Activated CD4-positive, alpha-beta memory T cell treated with anti-CD3 and anti-CD28 coated beads, Interleukin-2, amount 10 ng/mL, durations not matched to agents 7 days and 5 days (primary cell): Measurements from ENCODE around the gene TMEM69. TPM values are rescaled to one million over a fixed set of nuclear protein-coding genes. Genes with fewer than 3 reads are reported as not detected.
"Not testable (repeated sequence)": the region's sequence is repeated elsewhere in the genome, so short reads cannot be mapped to it uniquely, and the experiment has no call there.

Experiments used
- CTCF ChIA-PET: fragments of 350-600 bp; sonication (Branson Sonifier 250); formaldehyde crosslinking; loops from one replicate; lab custom pipeline; 2021; ENCODE audit warnings: antibody characterized with exemption, inconsistent platforms; lab: Charles Lee
- POLR2A ChIA-PET: fragments of 350-600 bp; sonication (Branson Sonifier 250); formaldehyde crosslinking; loops from one replicate; lab custom pipeline; 2021; ENCODE audit warnings: antibody characterized with exemption; lab: Charles Lee
- DNase-seq: peaks from one replicate; pipeline ENCODE4 v3.0.0-alpha.2; 2020
- H3K27ac Mint-ChIP-seq: one replicate; pipeline ENCODE4 v1.8.0; 2021; ENCODE audit warnings: mild to moderate bottlenecking, mixed read lengths
- H3K27me3 Mint-ChIP-seq: one replicate; pipeline ENCODE4 v1.8.0; 2021; ENCODE audit warnings: mixed read lengths
- H3K36me3 Mint-ChIP-seq: one replicate; pipeline ENCODE4 v1.8.0; 2021; ENCODE audit warnings: low read depth, mixed read lengths
- H3K4me1 Mint-ChIP-seq: one replicate; pipeline ENCODE4 v1.8.0; 2021; ENCODE audit warnings: mixed read lengths
- H3K4me3 Mint-ChIP-seq: one replicate; pipeline ENCODE4 v1.8.0; 2021; ENCODE audit warnings: mild to moderate bottlenecking, mixed read lengths
- H3K9me3 Mint-ChIP-seq: one replicate; pipeline ENCODE4 v1.8.0; 2021; ENCODE audit warnings: mixed read lengths
- total RNA-seq, 2 experiments: library from RNA; stranded (reverse); gene quantifications; one replicate each; pipeline ENCODE4 v1.2.3, GENCODE V29; 2021

Gene TMEM69
- total RNA-seq, 2 experiments from 2014 or later, result 19.2 to 22.6 TPM

DNA sequence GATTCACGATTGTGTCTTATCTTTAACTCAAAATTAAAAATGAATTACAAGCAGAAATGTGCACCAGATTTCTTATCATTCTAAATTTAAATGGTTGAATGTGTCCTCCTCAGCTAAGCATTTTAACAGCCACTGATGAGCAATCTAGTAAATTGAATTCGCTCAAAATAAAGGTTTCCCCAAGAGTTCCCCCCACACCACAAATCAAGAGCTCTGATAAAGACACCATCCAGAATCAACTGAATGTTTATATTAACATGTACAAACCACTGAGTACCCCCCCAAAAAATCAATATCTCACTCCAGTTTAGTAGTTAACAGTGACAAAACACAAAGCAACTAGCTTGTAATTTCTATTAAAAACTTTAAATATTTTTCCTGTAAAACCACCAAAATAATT lies 3.6 kb upstream of the TMEM69 start:
- POLR2A ChIA-PET, result interaction anchor here (0.9 to 2.8 kb wide), 4 partner anchors 11 to 163 kb away, joined by 4 to 14 read pairs (median 5); partner anchors contain the start of genes IPP and PRDX1
- no peak overlapping the region for H3K27ac Mint-ChIP-seq
- H3K4me1 Mint-ChIP-seq, result peaks cover 50% of the 10 kb centered on the region
- CTCF ChIA-PET, result no interaction called here
- H3K9me3 Mint-ChIP-seq, result no peaks in the 10 kb centered on the region
- DNase-seq, result no peak
- no peaks in the 10 kb centered on the region for H3K27me3 Mint-ChIP-seq
- H3K4me3 Mint-ChIP-seq, result peak overlapping the region; percentile 37
- peaks cover 32% of the 10 kb centered on the region for H3K36me3 Mint-ChIP-seq

DNA sequence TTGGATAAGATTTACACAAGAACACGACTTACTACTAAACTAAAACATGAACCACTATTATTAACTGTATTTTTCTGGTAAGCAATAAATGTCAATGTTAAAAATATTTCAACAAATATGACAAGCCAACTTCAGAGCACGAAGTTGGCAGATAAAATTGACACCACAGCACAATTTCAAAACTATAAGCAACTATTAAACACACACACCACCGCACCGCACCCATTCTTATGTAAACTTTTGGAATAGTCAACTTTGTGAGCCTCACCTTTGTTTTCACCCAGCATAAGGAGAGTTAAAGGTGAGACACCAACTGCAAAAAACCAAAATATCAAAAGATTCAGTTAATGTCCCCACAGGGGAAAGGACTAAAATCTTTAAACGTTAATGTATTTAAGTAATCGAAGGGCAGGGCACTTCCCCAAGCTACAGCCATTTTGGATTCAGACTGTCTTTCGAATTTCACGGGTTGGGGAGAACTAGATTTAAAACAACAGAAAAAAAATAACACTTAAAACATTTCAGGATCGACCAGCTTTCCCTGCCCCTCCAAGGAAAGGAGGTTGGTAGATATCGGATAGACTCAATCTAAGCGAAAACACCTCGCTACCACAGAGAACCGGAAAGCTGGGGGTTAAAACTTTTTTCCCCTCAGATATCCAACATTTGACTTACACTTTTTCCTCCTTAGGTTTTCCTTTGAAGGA lies 2.5 kb upstream of the TMEM69 start:
- peak overlapping the region; percentile 100 for H3K27ac Mint-ChIP-seq
- H3K9me3 Mint-ChIP-seq, result no peaks in the 10 kb centered on the region
- H3K27me3 Mint-ChIP-seq, result no peaks in the 10 kb centered on the region
- peak overlapping the region; percentile 100 for H3K4me3 Mint-ChIP-seq
- CTCF ChIA-PET, result interaction anchor here (0.7 to 1.4 kb wide), 9 partner anchors 15 to 383 kb away, joined by 3 to 5 read pairs (median 3); partner anchors contain the start of gene IPP
- peaks cover 57% of the 10 kb centered on the region for H3K4me1 Mint-ChIP-seq
- no peak for DNase-seq
- POLR2A ChIA-PET, result interaction anchor here (0.7 to 2.8 kb wide), 34 partner anchors 8 to 964 kb away, joined by 3 to 43 read pairs (median 4); partner anchors contain the start of genes AKR1A1, CCDC163, EIF2B3 and IPP
- peaks cover 38% of the 10 kb centered on the region for H3K36me3 Mint-ChIP-seq

DNA sequence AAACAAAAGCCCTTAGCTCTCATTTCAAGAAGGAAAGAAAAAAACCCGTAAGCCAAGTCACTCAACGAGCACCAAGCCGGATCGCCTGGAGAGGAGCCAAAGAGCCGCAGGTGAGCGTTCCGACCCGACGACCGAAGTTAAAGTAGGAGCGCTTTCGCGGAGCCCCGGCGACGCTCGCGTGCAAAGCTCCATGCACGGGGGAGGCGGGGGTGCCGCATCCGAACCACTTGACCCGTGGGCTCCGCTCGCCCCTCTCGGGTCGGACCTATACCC lies 2.0 kb upstream of the TMEM69 start:
- POLR2A ChIA-PET, result interaction anchor here (0.5 to 2.8 kb wide), 37 partner anchors 8 to 964 kb away, joined by 3 to 43 read pairs (median 4); partner anchors contain the start of genes AKR1A1, CCDC163, EIF2B3 and IPP
- CTCF ChIA-PET, result interaction anchor here (0.6 to 1.4 kb wide), 11 partner anchors 16 to 384 kb away, joined by 3 to 5 read pairs (median 3); partner anchors contain the start of gene IPP
- DNase-seq, result peak; percentile 63
- Mint-ChIP-seq H3K36me3 (peaks cover 39% of the 10 kb centered on the region), H3K4me3 (peak overlapping the region; percentile 100), H3K27me3 (no peaks in the 10 kb centered on the region), H3K9me3 (no peaks in the 10 kb centered on the region), H3K27ac (peak overlapping the region; percentile 100), H3K4me1 (peaks cover 56% of the 10 kb centered on the region)

- ChIA-PET POLR2A (interaction anchor here (0.5 to 2.8 kb wide), 43 partner anchors 9 to 965 kb away, joined by 3 to 43 read pairs (median 4); partner anchors contain the start of genes AKR1A1, CCDC163, EIF2B3 and IPP), CTCF (interaction anchor here (0.6 to 1.4 kb wide), 10 partner anchors 16 to 899 kb away, joined by 3 to 5 read pairs (median 3); no protein-coding TSS in a partner anchor)
- Mint-ChIP-seq H3K4me1 (peaks cover 55% of the 10 kb centered on the region), H3K9me3 (no peaks in the 10 kb centered on the region), H3K27me3 (no peaks in the 10 kb centered on the region), H3K4me3 (peak within 1 kb of the TSS; percentile 100), H3K27ac (peak within 1 kb of the TSS; percentile 100), H3K36me3 (peaks cover 40% of the 10 kb centered on the region)
- DNase-seq, result peak; percentile 98
Observed at GRCh38 chr1:45686288-45687013, 1.5 kb upstream of the TMEM69 start, which contains the start of gene GPBP1L1. TSS of gene GPBP1L1 (minus strand) at chr1:45686533. CDS start at chr1:45659087, 27,446 bp downstream.

DNA sequence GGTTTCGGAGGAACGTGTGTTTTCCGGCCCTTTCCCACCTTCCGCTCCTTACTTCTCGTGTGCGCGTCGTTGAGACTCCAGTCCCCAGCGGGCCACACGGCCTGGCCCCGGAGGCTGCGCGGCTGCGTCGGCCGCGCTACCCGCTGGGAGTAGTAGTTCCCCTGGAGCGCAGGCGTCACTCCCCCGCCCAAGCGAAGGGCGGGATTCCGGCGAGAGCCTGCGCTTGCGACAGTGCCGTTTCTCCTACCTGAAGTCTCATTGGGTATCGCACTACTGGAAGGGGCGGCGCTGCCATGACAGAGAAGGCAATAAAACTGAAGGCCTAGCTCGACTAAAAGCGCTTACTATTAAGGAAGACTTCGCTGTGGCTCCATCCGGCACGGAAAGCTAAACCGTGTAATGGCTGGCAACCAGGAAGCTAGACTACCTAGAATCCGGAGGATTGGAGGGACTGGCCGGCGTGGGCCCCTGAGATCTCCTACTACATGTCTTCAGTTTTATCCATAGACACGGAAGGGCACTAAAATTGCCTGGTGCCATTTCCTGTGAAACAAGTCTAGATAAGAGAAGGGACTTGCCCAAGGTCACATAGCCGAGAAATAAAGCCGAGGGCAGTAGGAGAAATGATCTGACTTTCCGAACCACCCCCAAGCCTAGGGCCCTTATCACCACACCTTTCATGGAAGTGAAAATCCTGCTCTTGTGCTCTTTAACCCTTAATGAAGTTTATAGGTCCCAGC lies 797 bp upstream of the TMEM69 start:
- Mint-ChIP-seq H3K4me1 (peaks cover 52% of the 10 kb centered on the region), H3K9me3 (no peaks in the 10 kb centered on the region), H3K27me3 (no peaks in the 10 kb centered on the region), H3K36me3 (peaks cover 43% of the 10 kb centered on the region), H3K4me3 (peak overlapping the region; percentile 100), H3K27ac (peak overlapping the region; percentile 100)
- POLR2A ChIA-PET, result interaction anchor here (0.9 to 2.8 kb wide), 19 partner anchors 8 to 965 kb away, joined by 3 to 43 read pairs (median 6); partner anchors contain the start of genes MAST2, NASP and PRDX1
- CTCF ChIA-PET, result interaction anchor here (0.6 to 0.9 kb wide), 2 partner anchors 118 to 900 kb away, joined by 3 read pairs; no protein-coding TSS in a partner anchor
- DNase-seq, result peak; percentile 98

- not testable (repeated sequence) for H3K9me3 Mint-ChIP-seq, DNase-seq, H3K4me3 Mint-ChIP-seq, H3K27me3 Mint-ChIP-seq, H3K27ac Mint-ChIP-seq
- ChIA-PET CTCF (interaction anchor here (1.5 kb wide), 1 partner anchor 11 kb away, joined by 5 read pairs; no protein-coding TSS in a partner anchor), POLR2A (interaction anchor here (1.0 kb wide), 1 partner anchor 194 kb away, joined by 3 read pairs; the partner anchor contains the start of gene MMACHC)
- peaks cover 23% of the 10 kb centered on the region for H3K4me1 Mint-ChIP-seq
- H3K36me3 Mint-ChIP-seq, result peaks cover 45% of the 10 kb centered on the region
Observed at GRCh38 chr1:45693811-45694210, 5.8 kb downstream of the TMEM69 start.

DNA sequence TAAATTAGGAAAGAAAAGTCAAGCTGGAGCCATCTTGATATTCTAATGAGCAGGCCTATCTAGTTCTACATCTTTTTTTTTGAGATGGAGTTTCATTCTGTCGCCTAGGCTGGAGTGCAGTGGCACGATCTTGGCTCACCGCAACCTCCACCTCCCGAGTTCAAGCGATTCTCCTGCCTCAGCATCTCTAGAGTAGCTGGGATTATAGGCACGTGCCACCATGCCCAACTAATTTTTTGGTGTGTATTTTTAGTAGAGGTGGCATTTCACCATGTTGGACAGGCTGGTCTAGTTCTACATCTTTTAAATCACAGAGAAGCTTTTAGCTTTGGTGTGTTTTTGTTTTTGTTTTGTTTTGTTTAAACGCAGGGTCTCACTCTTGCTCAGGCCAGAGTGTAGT lies 6.8 kb downstream of the TMEM69 start:
- POLR2A ChIA-PET, result interaction anchor here (0.9 to 1.0 kb wide), 2 partner anchors 9 to 195 kb away, joined by 3 to 6 read pairs; partner anchors contain the start of genes GPBP1L1 and MMACHC
- Mint-ChIP-seq H3K4me3 (no peak overlapping the region), H3K27me3 (no peaks in the 10 kb centered on the region), H3K4me1 (peaks cover 15% of the 10 kb centered on the region), H3K36me3 (peaks cover 42% of the 10 kb centered on the region), H3K27ac (no peak overlapping the region), H3K9me3 (no peaks in the 10 kb centered on the region)
- DNase-seq, result no peak
- CTCF ChIA-PET, result interaction anchor here (1.5 kb wide), 1 partner anchor 10 kb away, joined by 5 read pairs; no protein-coding TSS in a partner anchor

DNA sequence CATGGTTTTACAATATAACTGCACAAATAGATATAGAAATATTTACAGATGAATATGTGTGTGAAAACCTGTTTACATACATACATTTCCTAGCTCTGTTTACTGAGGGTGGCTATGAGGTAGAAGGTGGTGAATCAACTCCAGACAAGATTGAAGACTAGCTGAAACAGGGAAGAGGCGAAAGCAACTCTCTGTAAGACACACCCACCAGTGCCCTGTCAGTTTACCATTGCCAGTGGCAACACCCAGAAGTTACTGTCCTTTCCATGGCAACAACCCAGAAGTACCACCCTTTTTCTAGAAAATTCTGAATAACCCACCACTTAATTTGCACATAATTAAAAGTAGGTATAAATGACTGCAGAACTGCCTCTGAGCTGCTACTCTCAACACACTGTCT lies 16.7 kb downstream of the TMEM69 start:
- Mint-ChIP-seq H3K27ac (no peak overlapping the region), H3K27me3 (no peaks in the 10 kb centered on the region), H3K4me3 (no peak overlapping the region), H3K9me3 (peaks cover 5% of the 10 kb centered on the region), H3K36me3 (peaks cover 14% of the 10 kb centered on the region), H3K4me1 (no peaks in the 10 kb centered on the region)
- POLR2A ChIA-PET, result no interaction called here
- no peak for DNase-seq
- CTCF ChIA-PET, result interaction anchor here (0.8 to 1.3 kb wide), 3 partner anchors 10 to 153 kb away, joined by 3 to 5 read pairs (median 3); no protein-coding TSS in a partner anchor

DNA sequence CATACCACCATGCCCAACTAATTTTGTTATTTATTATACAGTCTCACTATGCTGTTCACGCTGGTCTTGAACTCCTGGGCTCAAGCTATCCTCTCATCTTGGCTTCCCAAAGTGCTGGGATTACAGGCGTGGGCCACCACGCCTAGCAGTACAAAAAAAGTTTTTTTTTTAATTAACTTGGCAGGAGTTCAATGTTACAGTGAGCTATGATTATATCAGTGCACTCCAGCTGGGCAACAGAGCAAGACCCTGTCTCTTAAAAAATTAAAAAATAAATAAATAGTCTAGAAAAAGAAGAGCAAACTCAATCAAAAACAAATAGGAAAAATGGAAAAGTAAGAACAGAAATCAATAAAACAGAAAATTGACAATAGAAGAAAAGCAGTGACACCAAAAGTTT lies 25.7 kb downstream of the TMEM69 start:
- no peak overlapping the region for H3K27ac Mint-ChIP-seq
- POLR2A ChIA-PET, result no interaction called here
- no peaks in the 10 kb centered on the region for H3K9me3 Mint-ChIP-seq
- CTCF ChIA-PET, result no interaction called here
- no peaks in the 10 kb centered on the region for H3K4me1 Mint-ChIP-seq
- DNase-seq, result no peak
- no peaks in the 10 kb centered on the region for H3K27me3 Mint-ChIP-seq
- peaks cover 19% of the 10 kb centered on the region for H3K36me3 Mint-ChIP-seq
- H3K4me3 Mint-ChIP-seq, result no peak overlapping the region

DNA sequence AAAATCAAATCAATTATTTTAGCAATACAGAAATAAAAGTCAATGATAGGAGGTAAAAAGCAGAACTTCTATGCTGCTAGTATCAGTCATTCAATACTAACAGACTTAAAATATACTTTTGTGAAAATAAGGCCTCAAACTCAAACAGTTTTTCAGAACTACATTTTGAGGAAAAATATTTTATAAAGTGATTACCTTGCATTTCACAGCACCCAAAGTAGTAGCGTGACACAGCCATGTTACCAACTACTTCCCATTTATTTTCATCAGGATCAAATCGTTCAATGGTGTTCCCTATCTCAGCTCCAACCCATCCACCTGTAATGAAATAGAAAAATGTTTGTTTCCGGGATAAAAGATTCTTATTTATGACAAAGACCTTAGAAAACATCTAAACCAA lies 28.7 kb downstream of the TMEM69 start:
- CTCF ChIA-PET, result no interaction called here
- POLR2A ChIA-PET, result interaction anchor here (0.6 kb wide), 1 partner anchor 25 kb away, joined by 3 read pairs; no protein-coding TSS in a partner anchor
- no peak overlapping the region for H3K27ac Mint-ChIP-seq
- no peaks in the 10 kb centered on the region for H3K9me3 Mint-ChIP-seq
- no peak overlapping the region for H3K4me3 Mint-ChIP-seq
- H3K4me1 Mint-ChIP-seq, result no peaks in the 10 kb centered on the region
- peaks cover 15% of the 10 kb centered on the region for H3K36me3 Mint-ChIP-seq
- no peak for DNase-seq
- H3K27me3 Mint-ChIP-seq, result no peaks in the 10 kb centered on the region

GRCh38 chr1:45717386-45717785 lies 29.4 kb downstream of the TMEM69 start:
- H3K27me3 Mint-ChIP-seq, H3K4me3 Mint-ChIP-seq, H3K4me1 Mint-ChIP-seq, CTCF ChIA-PET, H3K27ac Mint-ChIP-seq, H3K9me3 Mint-ChIP-seq, DNase-seq: not testable (repeated sequence)
- peaks cover 11% of the 10 kb centered on the region for H3K36me3 Mint-ChIP-seq
- POLR2A ChIA-PET, result interaction anchor here (0.6 kb wide), 1 partner anchor 25 kb away, joined by 3 read pairs; no protein-coding TSS in a partner anchor

GRCh38 chr1:45718289-45718688 lies 30.3 kb downstream of the TMEM69 start:
- ChIA-PET CTCF (interaction anchor here (0.6 to 1.3 kb wide), 2 partner anchors 93 to 505 kb away, joined by 3 to 4 read pairs; no protein-coding TSS in a partner anchor), POLR2A (no interaction called here)
- DNase-seq, result no peak
- H3K36me3 Mint-ChIP-seq, result peaks cover 11% of the 10 kb centered on the region
- no peak overlapping the region for H3K27ac Mint-ChIP-seq
- H3K4me3 Mint-ChIP-seq, result no peak overlapping the region
- H3K27me3 Mint-ChIP-seq, result no peaks in the 10 kb centered on the region
- no peaks in the 10 kb centered on the region for H3K9me3 Mint-ChIP-seq
- H3K4me1 Mint-ChIP-seq, result no peaks in the 10 kb centered on the region
